ENCODE data around the gene ANXA10. TPM values are rescaled to one million over a fixed set of nuclear protein-coding genes. Genes with fewer than 3 reads are reported as not detected.
"Not testable (repeated sequence)": the region's sequence is repeated elsewhere in the genome, so short reads cannot be mapped to it uniquely, and the experiment has no call there.

Gene ANXA10
- total RNA-seq, 2 donors from 2014 or later = not detected

- no peaks in the 10 kb centered on the region for H3K36me3 Mint-ChIP-seq (ENCODE audit: low read depth)
- H3K4me1 Mint-ChIP-seq = no peaks in the 10 kb centered on the region
- H3K4me3 Mint-ChIP-seq = no peak overlapping the region
- no peak for ATAC-seq
- no peak for DNase-seq
- H3K27ac Mint-ChIP-seq = no peak overlapping the region
- H3K27me3 Mint-ChIP-seq = no peaks in the 10 kb centered on the region
- H3K9me3 ChIP-seq (ENCODE audit: control insufficient read depth, low read length, poor library complexity, severe bottlenecking) = no peaks in the 10 kb centered on the region
Observed at GRCh38 chr4:168095776-168096406, 3.6 kb downstream of the ANXA10 start.

- no peak for DNase-seq
- H3K27me3 Mint-ChIP-seq = no peaks in the 10 kb centered on the region
- H3K36me3 Mint-ChIP-seq (ENCODE audit: low read depth) = no peaks in the 10 kb centered on the region
- H3K27ac Mint-ChIP-seq = no peak overlapping the region
- ATAC-seq = no peak
- no peaks in the 10 kb centered on the region for H3K4me1 Mint-ChIP-seq
- no peaks in the 10 kb centered on the region for H3K9me3 ChIP-seq (ENCODE audit: control insufficient read depth, low read length, poor library complexity, severe bottlenecking)
- no peak overlapping the region for H3K4me3 Mint-ChIP-seq
Observed at GRCh38 chr4:168096407-168096784, 4.1 kb downstream of the ANXA10 start.

GRCh38 chr4:168097161-168097560, 4.8 kb downstream of the ANXA10 start:
- no peak for DNase-seq
- H3K4me3 Mint-ChIP-seq = no peak overlapping the region
- H3K27ac Mint-ChIP-seq = no peak overlapping the region
- H3K9me3 ChIP-seq (ENCODE audit: control insufficient read depth, low read length, poor library complexity, severe bottlenecking) = no peaks in the 10 kb centered on the region
- H3K4me1 Mint-ChIP-seq = no peaks in the 10 kb centered on the region
- ATAC-seq = no peak
- no peaks in the 10 kb centered on the region for H3K27me3 Mint-ChIP-seq
- no peaks in the 10 kb centered on the region for H3K36me3 Mint-ChIP-seq (ENCODE audit: low read depth)

- no peaks in the 10 kb centered on the region for H3K9me3 ChIP-seq (ENCODE audit: control insufficient read depth, low read length, poor library complexity, severe bottlenecking)
- H3K4me3 Mint-ChIP-seq = no peak overlapping the region
- ATAC-seq (no peak), DNase-seq (no peak)
- H3K27me3 Mint-ChIP-seq = no peaks in the 10 kb centered on the region
- H3K4me1 Mint-ChIP-seq = no peaks in the 10 kb centered on the region
- H3K36me3 Mint-ChIP-seq (ENCODE audit: low read depth) = no peaks in the 10 kb centered on the region
- H3K27ac Mint-ChIP-seq = no peak overlapping the region
Observed at GRCh38 chr4:168098248-168098717, 5.9 kb downstream of the ANXA10 start.

DNA sequence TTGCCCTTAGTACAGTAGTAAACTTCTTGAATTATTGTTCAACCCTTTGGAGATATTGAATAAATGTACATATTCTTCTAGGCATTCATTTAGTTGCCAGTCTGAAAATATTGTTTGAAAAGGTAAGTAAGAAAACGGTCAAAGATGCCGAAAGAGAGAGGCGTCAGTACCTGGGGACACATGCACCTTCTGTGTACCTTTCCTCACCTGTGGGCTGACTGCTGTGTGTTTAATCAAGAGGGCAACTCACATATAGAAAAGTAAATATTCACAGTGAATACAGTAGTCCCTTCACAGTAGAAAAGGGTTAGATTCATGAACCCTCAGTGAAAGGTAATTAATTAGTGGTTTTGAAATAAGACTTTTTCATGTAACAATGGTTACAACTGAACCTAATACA, 6.9 kb downstream of the ANXA10 start:
- no peak for ATAC-seq

DNA sequence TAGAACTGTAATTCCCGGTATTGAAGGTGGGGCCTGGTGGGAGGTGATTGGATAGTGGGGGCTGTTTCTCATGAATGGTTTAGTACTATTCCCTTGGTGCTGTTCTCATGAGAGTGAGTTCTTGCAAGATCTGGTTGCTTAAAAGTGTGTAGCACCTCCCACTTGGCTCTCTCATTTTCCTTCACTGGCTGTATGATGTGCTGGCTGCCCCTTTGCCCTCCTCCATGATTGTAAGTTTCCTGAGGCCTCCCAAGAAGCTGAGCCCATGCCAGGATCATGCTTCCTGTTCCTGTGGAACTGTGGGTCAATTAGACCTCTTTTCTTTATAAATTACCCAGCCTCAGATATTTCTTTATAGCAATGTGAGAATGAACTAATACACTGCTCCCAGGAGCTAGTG, 8.7 kb downstream of the ANXA10 start:
- ATAC-seq (no peak), DNase-seq (no peak)
- Mint-ChIP-seq H3K4me3 (no peak overlapping the region), H3K4me1 (no peaks in the 10 kb centered on the region), H3K27ac (no peak overlapping the region), H3K36me3 (ENCODE audit: low read depth) (no peaks in the 10 kb centered on the region), H3K27me3 (no peaks in the 10 kb centered on the region)
- H3K9me3 ChIP-seq (ENCODE audit: control insufficient read depth, low read length, poor library complexity, severe bottlenecking) = no peaks in the 10 kb centered on the region

More for the DNA sequence above, 6.9 kb downstream of the ANXA10 start:
- no peak overlapping the region for H3K27ac Mint-ChIP-seq
- no peaks in the 10 kb centered on the region for H3K36me3 Mint-ChIP-seq (ENCODE audit: low read depth)
- no peaks in the 10 kb centered on the region for H3K4me1 Mint-ChIP-seq
- no peak overlapping the region for H3K4me3 Mint-ChIP-seq
- no peaks in the 10 kb centered on the region for H3K27me3 Mint-ChIP-seq
- no peak for DNase-seq
- H3K9me3 ChIP-seq (ENCODE audit: control insufficient read depth, low read length, poor library complexity, severe bottlenecking) = no peaks in the 10 kb centered on the region

- no peaks in the 10 kb centered on the region for H3K9me3 ChIP-seq (ENCODE audit: control insufficient read depth, low read length, poor library complexity, severe bottlenecking)
- no peak for DNase-seq
- H3K27me3 Mint-ChIP-seq = no peaks in the 10 kb centered on the region
Observed at GRCh38 chr4:168102403-168102802, 10.1 kb downstream of the ANXA10 start.

GRCh38 chr4:168109527-168109926, 17.2 kb downstream of the ANXA10 start:
- ATAC-seq (no peak), DNase-seq (no peak)
- no peaks in the 10 kb centered on the region for H3K27me3 Mint-ChIP-seq
- H3K9me3 ChIP-seq (ENCODE audit: control insufficient read depth, low read length, poor library complexity, severe bottlenecking) = no peaks in the 10 kb centered on the region
- H3K4me1 Mint-ChIP-seq = no peaks in the 10 kb centered on the region
- H3K27ac Mint-ChIP-seq = no peak overlapping the region
- no peaks in the 10 kb centered on the region for H3K36me3 Mint-ChIP-seq (ENCODE audit: low read depth)
- no peak overlapping the region for H3K4me3 Mint-ChIP-seq

More at GRCh38 chr4:168102403-168102802, 10.1 kb downstream of the ANXA10 start:
- H3K4me3 Mint-ChIP-seq = no peak overlapping the region
- H3K36me3 Mint-ChIP-seq (ENCODE audit: low read depth) = no peaks in the 10 kb centered on the region
- no peaks in the 10 kb centered on the region for H3K4me1 Mint-ChIP-seq
- H3K27ac Mint-ChIP-seq = no peak overlapping the region
- no peak for ATAC-seq

GRCh38 chr4:168113059-168113458, 20.7 kb downstream of the ANXA10 start:
- not testable (repeated sequence) for H3K27ac Mint-ChIP-seq; ATAC-seq; H3K4me3 Mint-ChIP-seq; H3K9me3 ChIP-seq (ENCODE audit: control insufficient read depth, low read length, poor library complexity, severe bottlenecking); H3K27me3 Mint-ChIP-seq; H3K4me1 Mint-ChIP-seq; DNase-seq; H3K36me3 Mint-ChIP-seq (ENCODE audit: low read depth)

DNA sequence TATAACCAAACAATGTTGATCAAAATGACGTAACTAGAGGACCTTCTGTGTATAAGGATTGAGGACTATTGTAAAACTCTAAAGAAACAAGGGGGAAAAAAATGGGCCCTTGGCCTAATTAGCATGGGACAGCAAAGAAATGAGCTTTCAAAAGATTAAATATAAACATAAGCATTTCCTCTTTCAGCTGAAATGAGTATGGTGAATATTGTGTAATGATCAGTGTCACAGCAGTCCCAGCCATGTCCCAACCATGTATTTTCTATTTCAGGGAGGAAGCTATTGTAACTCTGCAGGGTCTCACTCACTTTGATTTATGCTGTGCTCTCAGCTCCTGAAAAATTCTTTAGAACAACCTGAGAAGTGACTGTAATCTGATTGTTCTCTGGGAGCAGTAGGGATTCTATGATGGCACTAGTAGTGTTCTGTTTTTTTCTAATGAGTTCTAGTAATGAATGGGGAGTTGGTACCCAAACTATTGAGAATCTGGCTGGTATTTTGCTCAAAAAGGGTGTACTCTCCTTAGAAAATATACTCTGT, 25.8 kb downstream of the ANXA10 start:
- no peaks in the 10 kb centered on the region for H3K27me3 Mint-ChIP-seq

DNA sequence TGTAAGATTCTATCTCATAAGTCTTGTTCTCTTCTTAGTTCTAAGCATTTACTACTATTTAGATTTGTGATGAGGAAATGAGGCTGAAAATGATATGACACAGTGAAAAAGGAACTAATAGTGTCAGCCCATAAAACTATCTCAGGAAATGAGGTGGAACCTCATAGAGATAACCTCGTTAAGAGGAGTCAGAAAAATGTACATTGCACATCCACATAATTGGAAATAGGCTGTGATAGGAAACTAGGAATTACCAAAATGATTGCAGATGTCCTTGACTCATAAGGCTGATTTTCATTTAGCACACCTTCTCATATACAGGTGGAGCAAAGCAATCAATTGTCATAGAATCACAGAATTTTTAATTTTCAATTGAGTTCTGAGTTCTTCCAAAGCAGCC, 26.8 kb downstream of the ANXA10 start:
- no peaks in the 10 kb centered on the region for H3K27me3 Mint-ChIP-seq
- ATAC-seq (no peak), DNase-seq (no peak)
- no peaks in the 10 kb centered on the region for H3K9me3 ChIP-seq (ENCODE audit: control insufficient read depth, low read length, poor library complexity, severe bottlenecking)
- H3K36me3 Mint-ChIP-seq (ENCODE audit: low read depth) = no peaks in the 10 kb centered on the region
- no peak overlapping the region for H3K27ac Mint-ChIP-seq
- H3K4me3 Mint-ChIP-seq = no peak overlapping the region
- no peaks in the 10 kb centered on the region for H3K4me1 Mint-ChIP-seq

More for the DNA sequence above, 25.8 kb downstream of the ANXA10 start:
- ATAC-seq (no peak), DNase-seq (no peak)
- Mint-ChIP-seq H3K36me3 (ENCODE audit: low read depth) (no peaks in the 10 kb centered on the region), H3K4me3 (no peak overlapping the region), H3K27ac (no peak overlapping the region), H3K4me1 (no peaks in the 10 kb centered on the region)
- no peaks in the 10 kb centered on the region for H3K9me3 ChIP-seq (ENCODE audit: control insufficient read depth, low read length, poor library complexity, severe bottlenecking)

- Mint-ChIP-seq H3K27ac (no peak overlapping the region), H3K4me1 (no peaks in the 10 kb centered on the region), H3K27me3 (no peaks in the 10 kb centered on the region), H3K4me3 (no peak overlapping the region), H3K36me3 (ENCODE audit: low read depth) (no peaks in the 10 kb centered on the region)
- H3K9me3 ChIP-seq (ENCODE audit: control insufficient read depth, low read length, poor library complexity, severe bottlenecking) = no peaks in the 10 kb centered on the region
- no peak for ATAC-seq
- no peak for DNase-seq
Observed at GRCh38 chr4:168119890-168120289, 27.6 kb downstream of the ANXA10 start.

DNA sequence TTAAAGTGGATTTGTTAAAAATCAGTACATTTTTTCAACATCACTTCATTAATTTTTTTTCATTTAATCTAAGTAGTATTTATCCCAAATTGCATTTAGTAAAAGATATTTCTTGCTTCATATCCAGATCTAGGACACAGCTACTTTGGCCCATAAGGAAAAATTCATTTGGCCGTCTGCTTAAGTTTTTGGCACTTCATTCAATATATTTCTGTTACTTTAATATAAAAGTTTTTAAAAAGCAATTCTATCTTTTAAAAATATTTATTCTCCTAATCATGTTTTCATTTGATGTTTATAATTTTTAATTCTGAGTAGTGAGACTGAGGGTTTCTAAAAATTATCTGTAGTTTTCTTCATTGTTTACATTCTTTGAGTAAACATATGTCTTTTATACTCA, 28.5 kb downstream of the ANXA10 start:
- Mint-ChIP-seq H3K4me3 (no peak overlapping the region), H3K4me1 (no peaks in the 10 kb centered on the region), H3K27me3 (no peaks in the 10 kb centered on the region), H3K36me3 (ENCODE audit: low read depth) (no peaks in the 10 kb centered on the region), H3K27ac (no peak overlapping the region)
- DNase-seq (no peak), ATAC-seq (no peak)
- H3K9me3 ChIP-seq (ENCODE audit: control insufficient read depth, low read length, poor library complexity, severe bottlenecking) = no peaks in the 10 kb centered on the region

GRCh38 chr4:168124008-168124641, 31.8 kb downstream of the ANXA10 start:
- H3K9me3 ChIP-seq (ENCODE audit: control insufficient read depth, low read length, poor library complexity, severe bottlenecking) = no peaks in the 10 kb centered on the region
- H3K36me3 Mint-ChIP-seq (ENCODE audit: low read depth) = no peaks in the 10 kb centered on the region
- no peak overlapping the region for H3K4me3 Mint-ChIP-seq
- H3K4me1 Mint-ChIP-seq = no peaks in the 10 kb centered on the region
- H3K27me3 Mint-ChIP-seq = no peaks in the 10 kb centered on the region
- no peak overlapping the region for H3K27ac Mint-ChIP-seq
- ATAC-seq = no peak
- no peak for DNase-seq

All from T-helper 17 cell (primary cell).